Prostate gland (tissue), 2 donors: ENCODE measurements around the gene TANGO6. TPM values are rescaled to one million over a fixed set of nuclear protein-coding genes. Genes with fewer than 3 reads are reported as not detected.

Source experiments
- DNase-seq: peaks from one replicate; pipeline ENCODE4 v3.0.0-alpha.2; 2019; ENCODE audit warnings: low spot score
- H3K27ac ChIP-seq, 2 donors: fragments of 200-600 bp; sonication (generic); 2 replicates each; pipeline ENCODE4 v1.5.1; 2017 to 2019
- H3K27me3 ChIP-seq: fragments of 200-600 bp; sonication (generic); replicated peaks from 2 replicates; pipeline ENCODE4 v1.5.1; 2019; ENCODE audit not compliant: insufficient read depth
- H3K36me3 ChIP-seq, 2 donors: fragments of 200-600 bp; sonication (generic); 1 replicate in 1 of 2; 2 replicates in 1 of 2; pipeline versions ENCODE4 v1.5.1 to v1.8.1; 2017 to 2019
- H3K4me1 ChIP-seq: fragments of 200-600 bp; sonication (generic); replicated peaks from 2 replicates; pipeline ENCODE4 v1.5.1; 2019
- H3K4me3 ChIP-seq, 2 donors: fragments of 200-600 bp; sonication (generic); 2 replicates each; pipeline ENCODE4 v1.5.1; 2017 to 2019
- H3K9me3 ChIP-seq: fragments of 200-600 bp; sonication (generic); 2 replicates; pipeline ENCODE4 v1.5.1; 2017
- POLR2A ChIP-seq: fragments of 450-650 bp; IDR thresholded peaks from one replicate; pipeline ENCODE4 v1.6.1; 2016; ENCODE audit warnings: antibody characterized with exemption, mild to moderate bottlenecking
- POLR2AphosphoS5 ChIP-seq: sonication (generic); formaldehyde crosslinking; IDR thresholded peaks from one replicate; pipeline ENCODE4 v1.6.1; 2017; ENCODE audit warnings: antibody characterized with exemption
- WGBS: methylation state at CpG from one replicate; pipeline ENCODE4 v1.1.5; 2018; 5-methylcytosine and 5-hydroxymethylcytosine counted together
- intact Hi-C: fragments of 100-400 bp; cut with DNase I; formaldehyde crosslinking; loops from one replicate; pipeline ENCODE4 v1.14.2; 2022
- total RNA-seq, 2 donors: library from RNA; depleted of rRNA; stranded (reverse); fragments of >200 nt; gene quantifications; one replicate each; pipeline ENCODE4 v1.1.0, GENCODE V29; 2016
- TF ChIP-seq, protein P1 (sequence below), 4 experiments: fragments of 200-600 bp in 2 of 4; fragments of 450-650 bp in 2 of 4; sonication (generic) in 2 of 4; IDR thresholded peaks; 1 replicate in 3 of 4; 2 replicates in 1 of 4; pipeline ENCODE4 v1.5.1; 2016 to 2019; ENCODE audit warnings: antibody characterized with exemption in 4 of 4, mild to moderate bottlenecking in 2 of 4, moderate library complexity in 2 of 4

The TANGO6 gene
- total RNA-seq, 2 donors from 2014 or later, result 13.1 to 28.6 TPM

- intact Hi-C loops, result loop anchor here (5.0 to 10.0 kb wide), 3 partner anchors 43 to 319 kb away; no protein-coding TSS in a partner anchor
- Histone ChIP-seq H3K36me3 (no peaks in the 10 kb centered on the region), H3K27ac (peak overlapping the region; percentile 83 to 84), H3K9me3 (no peaks in the 10 kb centered on the region), H3K4me3 (peak overlapping the region; percentile 69 to 75), H3K27me3 (no peaks in the 10 kb centered on the region), H3K4me1 (peaks cover 2% of the 10 kb centered on the region)
- WGBS, result 4% methylated on average over 6 of the region's 6 CpGs
- TF ChIP-seq POLR2AphosphoS5 (no peak), POLR2A (no peak)
- TF ChIP-seq, protein P1, sequence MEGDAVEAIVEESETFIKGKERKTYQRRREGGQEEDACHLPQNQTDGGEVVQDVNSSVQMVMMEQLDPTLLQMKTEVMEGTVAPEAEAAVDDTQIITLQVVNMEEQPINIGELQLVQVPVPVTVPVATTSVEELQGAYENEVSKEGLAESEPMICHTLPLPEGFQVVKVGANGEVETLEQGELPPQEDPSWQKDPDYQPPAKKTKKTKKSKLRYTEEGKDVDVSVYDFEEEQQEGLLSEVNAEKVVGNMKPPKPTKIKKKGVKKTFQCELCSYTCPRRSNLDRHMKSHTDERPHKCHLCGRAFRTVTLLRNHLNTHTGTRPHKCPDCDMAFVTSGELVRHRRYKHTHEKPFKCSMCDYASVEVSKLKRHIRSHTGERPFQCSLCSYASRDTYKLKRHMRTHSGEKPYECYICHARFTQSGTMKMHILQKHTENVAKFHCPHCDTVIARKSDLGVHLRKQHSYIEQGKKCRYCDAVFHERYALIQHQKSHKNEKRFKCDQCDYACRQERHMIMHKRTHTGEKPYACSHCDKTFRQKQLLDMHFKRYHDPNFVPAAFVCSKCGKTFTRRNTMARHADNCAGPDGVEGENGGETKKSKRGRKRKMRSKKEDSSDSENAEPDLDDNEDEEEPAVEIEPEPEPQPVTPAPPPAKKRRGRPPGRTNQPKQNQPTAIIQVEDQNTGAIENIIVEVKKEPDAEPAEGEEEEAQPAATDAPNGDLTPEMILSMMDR (IDR thresholded peaks at IDR 0.05), result no peak
- no peak for DNase-seq
These were observed 857 bp downstream of the TANGO6 start for GRCh38 chr16:68844211-68844564.

- WGBS, result 95% methylated on average over 9 of the region's 9 CpGs
These were observed 5.5 kb downstream of the TANGO6 start for GRCh38 chr16:68848786-68849185.

DNA sequence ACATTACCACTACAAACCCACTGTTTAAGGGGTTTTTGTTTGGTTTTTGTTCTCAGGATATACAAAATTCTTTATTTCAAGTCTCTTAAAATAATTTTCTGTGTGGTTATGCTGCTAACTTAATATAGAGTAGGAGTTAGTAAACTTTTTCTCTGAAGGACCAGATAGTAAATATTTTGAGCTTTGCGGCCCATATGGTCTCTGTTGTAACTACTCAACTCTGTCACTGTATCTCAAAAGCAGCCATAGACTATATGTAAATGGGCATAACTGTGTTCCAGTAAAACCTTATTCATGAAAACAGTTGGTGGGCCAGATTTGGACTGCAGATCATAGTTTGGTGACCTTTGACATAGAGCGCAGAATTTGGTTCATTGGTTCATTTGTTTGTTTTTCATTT is 7.2 kb downstream of the TANGO6 start:
- 94% methylated on average over 2 of the region's 2 CpGs for WGBS

More at GRCh38 chr16:68848786-68849185, 5.5 kb downstream of the TANGO6 start:
- H3K27me3 ChIP-seq, result no peaks in the 10 kb centered on the region
- H3K9me3 ChIP-seq, result no peaks in the 10 kb centered on the region
- no peak overlapping the region for H3K4me3 ChIP-seq
- H3K27ac ChIP-seq, result no peak overlapping the region
- no peaks in the 10 kb centered on the region for H3K4me1 ChIP-seq
- intact Hi-C loops, result loop anchor here (5.0 to 10.0 kb wide), 3 partner anchors 259 to 324 kb away; partner anchors contain the start of gene HAS3
- H3K36me3 ChIP-seq, result no peaks in the 10 kb centered on the region
- no peak for TF ChIP-seq POLR2A
- TF ChIP-seq POLR2AphosphoS5, result no peak
- TF ChIP-seq, protein P1 (IDR thresholded peaks at IDR 0.05), result no peak
- no peak for DNase-seq

GRCh38 chr16:68851601-68852000 is 8.3 kb downstream of the TANGO6 start:
- no peaks in the 10 kb centered on the region for H3K4me1 ChIP-seq
- 91% methylated on average over 2 of the region's 2 CpGs for WGBS
- H3K36me3 ChIP-seq, result no peaks in the 10 kb centered on the region
- TF ChIP-seq POLR2A (no peak), POLR2AphosphoS5 (no peak)
- TF ChIP-seq, protein P1 (IDR thresholded peaks at IDR 0.05), result no peak
- DNase-seq, result no peak
- H3K4me3 ChIP-seq, result no peak overlapping the region
- no peaks in the 10 kb centered on the region for H3K9me3 ChIP-seq
- H3K27ac ChIP-seq, result no peak overlapping the region
- no peaks in the 10 kb centered on the region for H3K27me3 ChIP-seq
- intact Hi-C loops, result no loop called here

More for the DNA sequence above, 7.2 kb downstream of the TANGO6 start:
- H3K4me3 ChIP-seq, result no peak overlapping the region
- H3K27ac ChIP-seq, result no peak overlapping the region
- intact Hi-C loops, result no loop called here
- H3K4me1 ChIP-seq, result no peaks in the 10 kb centered on the region
- no peaks in the 10 kb centered on the region for H3K36me3 ChIP-seq
- H3K27me3 ChIP-seq, result no peaks in the 10 kb centered on the region
- DNase-seq, result no peak
- TF ChIP-seq, protein P1 (IDR thresholded peaks at IDR 0.05), result no peak
- TF ChIP-seq POLR2AphosphoS5 (no peak), POLR2A (no peak)
- H3K9me3 ChIP-seq, result no peaks in the 10 kb centered on the region

- no peaks in the 10 kb centered on the region for H3K36me3 ChIP-seq
- H3K4me3 ChIP-seq, result no peak overlapping the region
- WGBS, result 97% methylated on average over 1 of the region's 1 CpG
- DNase-seq, result no peak
- H3K27me3 ChIP-seq, result no peaks in the 10 kb centered on the region
- intact Hi-C loops, result no loop called here
- TF ChIP-seq POLR2A (no peak), POLR2AphosphoS5 (no peak)
- TF ChIP-seq, protein P1 (IDR thresholded peaks at IDR 0.05), result no peak
- no peaks in the 10 kb centered on the region for H3K9me3 ChIP-seq
- H3K4me1 ChIP-seq, result no peaks in the 10 kb centered on the region
- H3K27ac ChIP-seq, result no peak overlapping the region
These were observed 14.1 kb downstream of the TANGO6 start for GRCh38 chr16:68857479-68857878.
